ENCODE data around the gene NFAM1. TPM values are rescaled to one million over a fixed set of nuclear protein-coding genes. Genes with fewer than 3 reads are reported as not detected.

NFAM1 gene, protein sequence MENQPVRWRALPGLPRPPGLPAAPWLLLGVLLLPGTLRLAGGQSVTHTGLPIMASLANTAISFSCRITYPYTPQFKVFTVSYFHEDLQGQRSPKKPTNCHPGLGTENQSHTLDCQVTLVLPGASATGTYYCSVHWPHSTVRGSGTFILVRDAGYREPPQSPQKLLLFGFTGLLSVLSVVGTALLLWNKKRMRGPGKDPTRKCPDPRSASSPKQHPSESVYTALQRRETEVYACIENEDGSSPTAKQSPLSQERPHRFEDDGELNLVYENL
- 10 to 100 TPM in 4 of 6 donors, 1 to 10 TPM in 2; 8.7 to 36.7 (median 15.9) TPM for total RNA-seq

DNA sequence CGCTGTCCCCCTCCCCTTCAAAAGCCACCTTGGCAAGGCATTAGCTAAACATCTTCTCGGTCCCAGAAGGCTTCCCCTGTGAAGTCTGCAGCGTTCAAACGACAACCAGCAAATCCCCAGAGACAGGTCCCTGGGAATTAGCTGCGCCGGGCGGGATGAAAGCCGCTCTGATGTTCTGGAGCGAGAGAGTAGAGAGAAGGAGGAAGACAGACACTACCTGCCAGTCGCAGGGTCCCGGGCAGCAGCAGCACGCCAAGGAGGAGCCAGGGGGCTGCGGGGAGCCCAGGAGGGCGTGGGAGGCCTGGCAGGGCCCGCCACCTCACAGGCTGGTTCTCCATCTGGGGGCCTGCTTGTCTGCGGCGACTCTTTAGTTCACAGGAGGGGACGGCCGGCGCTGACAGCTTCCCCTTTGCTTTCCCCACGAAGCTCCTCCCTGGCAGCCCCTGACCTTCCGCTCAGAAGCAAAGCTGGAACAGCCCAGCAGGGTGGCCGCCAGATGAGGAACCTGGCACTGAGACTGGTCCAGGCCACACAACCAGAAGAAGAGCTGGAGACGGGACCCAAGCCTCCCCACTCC, at the start of gene NFAM1:
Gene NFAM1, minus strand, starts transcription at position 384 of the 577 bp plus-strand sequence. Its CDS starts 46 bp downstream, at position 338.
- DNase-seq (peak; percentile 82 to 85), ATAC-seq (ENCODE audit: low FRiP score in 2 of 2) (peak; percentile 58 to 81)
- Histone ChIP-seq H3K4me1 (peaks cover 0 to 14% (median 9%) of the 10 kb centered on the region in 4 donors), H3K4me3 (peak within 1 kb of the TSS in 3 of 4 donors; percentile 32 to 49 (median 44)), H3K36me3 (no peaks in the 10 kb centered on the region), H3K27ac (peak within 1 kb of the TSS; percentile 69 to 90 (median 84)), H3K9me3 (no peaks in the 10 kb centered on the region), H3K27me3 (no peaks in the 10 kb centered on the region)
- TF ChIP-seq POLR2AphosphoS5 (IDR thresholded peaks at IDR 0.05) (peak; percentile 12 to 30), EP300 (IDR thresholded peaks at IDR 0.05) (no peak), CTCF (IDR thresholded peaks at IDR 0.05) (no peak), POLR2A (IDR thresholded peaks at IDR 0.05) (peak in 2 of 4 donors; percentile 39 to 91)
- WGBS, 2 donors = 34% methylated on average over 24 of the region's 24 CpGs; no CpG with 5 or more reads in 1 of the 2 donors

DNA sequence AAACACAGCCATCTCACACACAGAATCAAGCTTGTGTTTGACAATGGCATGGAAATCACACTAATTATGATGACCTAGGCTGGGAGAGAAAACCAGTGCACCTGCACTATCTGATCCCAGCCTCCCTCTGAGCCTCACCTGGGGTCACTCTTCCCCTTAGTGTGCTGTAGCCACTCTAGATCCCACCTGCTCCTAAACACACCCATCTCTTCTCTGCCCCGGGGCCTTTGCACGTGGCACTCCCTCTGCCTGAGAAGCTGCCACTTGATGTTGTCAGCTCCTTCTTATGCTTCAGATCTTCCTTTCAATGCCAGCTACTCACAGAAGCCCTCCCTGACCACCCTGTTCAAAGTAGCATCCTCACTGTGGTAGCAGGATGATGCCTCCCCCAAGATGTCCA, 42.9 kb upstream of the NFAM1 start:
- H3K4me1 ChIP-seq = no peaks in the 10 kb centered on the region
- H3K9me3 ChIP-seq = no peaks in the 10 kb centered on the region
- DNase-seq (no peak), ATAC-seq (ENCODE audit: low FRiP score in 2 of 2) (no peak)
- H3K4me3 ChIP-seq = no peak overlapping the region
- H3K27ac ChIP-seq = no peak overlapping the region
- H3K36me3 ChIP-seq = no peaks in the 10 kb centered on the region
- TF ChIP-seq POLR2A (IDR thresholded peaks at IDR 0.05) = no peak
- no peak for TF ChIP-seq CTCF (IDR thresholded peaks at IDR 0.05)
- TF ChIP-seq EP300 (IDR thresholded peaks at IDR 0.05) = no peak
- no peak for TF ChIP-seq POLR2AphosphoS5 (IDR thresholded peaks at IDR 0.05)
- 88 to 93% methylated on average over 2 of the region's 2 CpGs for WGBS, 2 donors
- no peaks in the 10 kb centered on the region for H3K27me3 ChIP-seq

DNA sequence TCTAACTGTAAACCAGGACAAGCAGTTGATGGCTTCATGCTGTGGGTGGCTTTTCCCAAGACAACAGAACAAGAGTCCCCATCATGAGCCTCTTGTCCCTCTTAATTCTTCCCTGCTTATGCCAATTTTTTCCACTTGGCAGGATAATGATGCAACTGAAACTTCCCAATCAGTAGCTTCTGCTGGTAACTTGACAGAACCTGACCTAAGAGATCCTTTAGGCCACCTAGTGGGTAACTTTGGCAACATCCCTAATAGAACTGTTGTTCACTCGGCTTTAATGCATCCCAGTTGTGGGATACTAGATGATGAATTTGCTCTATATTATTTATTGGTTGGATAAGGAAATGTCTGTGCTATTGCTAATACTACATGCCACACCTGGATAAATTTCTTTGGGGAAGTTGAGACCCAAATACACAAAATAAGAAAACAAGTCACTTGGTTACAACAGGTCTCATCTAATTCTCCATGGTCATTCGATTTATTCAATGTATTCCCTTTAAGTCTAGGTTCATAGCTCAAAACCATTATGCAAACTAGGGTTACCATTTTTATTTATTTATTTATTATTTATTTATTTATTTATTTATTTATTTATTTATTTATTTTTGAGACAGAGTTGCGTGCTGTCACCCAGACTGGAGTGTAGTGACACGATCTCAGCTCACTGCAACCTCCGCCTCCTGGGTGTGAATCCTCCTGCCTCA, 41.4 kb upstream of the NFAM1 start:
- WGBS, 2 donors = 73 to 77% methylated on average over 5 of the region's 5 CpGs
- no peak overlapping the region for H3K27ac ChIP-seq
- no peaks in the 10 kb centered on the region for H3K4me1 ChIP-seq
- H3K4me3 ChIP-seq = no peak overlapping the region
- no peaks in the 10 kb centered on the region for H3K9me3 ChIP-seq
- DNase-seq (no peak), ATAC-seq (ENCODE audit: low FRiP score in 2 of 2) (peak in 1 of 2 donors; percentile 63)
- H3K36me3 ChIP-seq = no peaks in the 10 kb centered on the region
- peak; percentile 48 to 63 (median 58) for TF ChIP-seq CTCF (IDR thresholded peaks at IDR 0.05)
- no peak for TF ChIP-seq POLR2A (IDR thresholded peaks at IDR 0.05)
- H3K27me3 ChIP-seq = no peaks in the 10 kb centered on the region

GRCh38 chr22:42472671-42473070, 40.5 kb upstream of the NFAM1 start:
- TF ChIP-seq CTCF (IDR thresholded peaks at IDR 0.05) (no peak), EP300 (IDR thresholded peaks at IDR 0.05) (no peak), POLR2AphosphoS5 (IDR thresholded peaks at IDR 0.05) (no peak), POLR2A (IDR thresholded peaks at IDR 0.05) (no peak)
- H3K9me3 ChIP-seq = no peaks in the 10 kb centered on the region
- H3K27me3 ChIP-seq = no peaks in the 10 kb centered on the region
- ATAC-seq (ENCODE audit: low FRiP score in 2 of 2) (no peak), DNase-seq (no peak)
- no peak overlapping the region for H3K4me3 ChIP-seq
- no peaks in the 10 kb centered on the region for H3K36me3 ChIP-seq
- WGBS, 2 donors = 84 to 93% methylated on average over 8 of the region's 8 CpGs
- no peak overlapping the region for H3K27ac ChIP-seq
- no peaks in the 10 kb centered on the region for H3K4me1 ChIP-seq
